GM12864 (cell line): Measurements from ENCODE around the gene CDH4.

ENCODE experiments used
- DNase-seq: peaks from one replicate; pipeline ENCODE4 v3.0.0-alpha.2; 2011; ENCODE audit warnings: low read depth
- H3K4me3 ChIP-seq: 2 replicates; pipeline ENCODE4 v1.5.1; 2011; ENCODE audit warnings: mild to moderate bottlenecking, low read depth, low read length, control low read depth
- TF ChIP-seq, protein P1 (sequence below): IDR thresholded peaks from 2 replicates; pipeline ENCODE4 v1.5.1; 2011; ENCODE audit warnings: low read depth, mild to moderate bottlenecking, moderate library complexity, low read length, control low read depth, inconsistent platforms; ENCODE audit errors: missing control alignments

CDH4 gene

DNA sequence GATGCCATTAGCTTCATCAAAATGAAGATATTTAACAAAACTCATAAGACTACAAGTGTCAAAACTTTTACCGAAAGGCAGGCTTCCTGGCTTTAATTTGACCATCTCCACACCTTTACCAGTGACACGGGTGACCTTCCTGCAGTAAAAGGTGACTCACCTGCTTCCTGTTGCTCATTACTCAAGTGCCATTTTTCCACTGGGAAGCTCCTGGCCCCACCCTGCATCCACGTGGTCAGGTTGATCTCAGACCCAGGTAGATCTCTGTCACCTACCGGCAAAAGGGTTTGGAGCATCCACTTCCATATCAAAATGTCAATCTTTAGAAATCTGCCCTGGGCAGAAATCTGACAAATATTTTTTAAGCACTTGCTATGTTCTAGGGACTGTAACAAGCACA, 31.9 kb upstream of the CDH4 start:
- TF ChIP-seq, protein P1, sequence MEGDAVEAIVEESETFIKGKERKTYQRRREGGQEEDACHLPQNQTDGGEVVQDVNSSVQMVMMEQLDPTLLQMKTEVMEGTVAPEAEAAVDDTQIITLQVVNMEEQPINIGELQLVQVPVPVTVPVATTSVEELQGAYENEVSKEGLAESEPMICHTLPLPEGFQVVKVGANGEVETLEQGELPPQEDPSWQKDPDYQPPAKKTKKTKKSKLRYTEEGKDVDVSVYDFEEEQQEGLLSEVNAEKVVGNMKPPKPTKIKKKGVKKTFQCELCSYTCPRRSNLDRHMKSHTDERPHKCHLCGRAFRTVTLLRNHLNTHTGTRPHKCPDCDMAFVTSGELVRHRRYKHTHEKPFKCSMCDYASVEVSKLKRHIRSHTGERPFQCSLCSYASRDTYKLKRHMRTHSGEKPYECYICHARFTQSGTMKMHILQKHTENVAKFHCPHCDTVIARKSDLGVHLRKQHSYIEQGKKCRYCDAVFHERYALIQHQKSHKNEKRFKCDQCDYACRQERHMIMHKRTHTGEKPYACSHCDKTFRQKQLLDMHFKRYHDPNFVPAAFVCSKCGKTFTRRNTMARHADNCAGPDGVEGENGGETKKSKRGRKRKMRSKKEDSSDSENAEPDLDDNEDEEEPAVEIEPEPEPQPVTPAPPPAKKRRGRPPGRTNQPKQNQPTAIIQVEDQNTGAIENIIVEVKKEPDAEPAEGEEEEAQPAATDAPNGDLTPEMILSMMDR, result no peak
- DNase-seq, result no peak
- no peak overlapping the region for H3K4me3 ChIP-seq

DNA sequence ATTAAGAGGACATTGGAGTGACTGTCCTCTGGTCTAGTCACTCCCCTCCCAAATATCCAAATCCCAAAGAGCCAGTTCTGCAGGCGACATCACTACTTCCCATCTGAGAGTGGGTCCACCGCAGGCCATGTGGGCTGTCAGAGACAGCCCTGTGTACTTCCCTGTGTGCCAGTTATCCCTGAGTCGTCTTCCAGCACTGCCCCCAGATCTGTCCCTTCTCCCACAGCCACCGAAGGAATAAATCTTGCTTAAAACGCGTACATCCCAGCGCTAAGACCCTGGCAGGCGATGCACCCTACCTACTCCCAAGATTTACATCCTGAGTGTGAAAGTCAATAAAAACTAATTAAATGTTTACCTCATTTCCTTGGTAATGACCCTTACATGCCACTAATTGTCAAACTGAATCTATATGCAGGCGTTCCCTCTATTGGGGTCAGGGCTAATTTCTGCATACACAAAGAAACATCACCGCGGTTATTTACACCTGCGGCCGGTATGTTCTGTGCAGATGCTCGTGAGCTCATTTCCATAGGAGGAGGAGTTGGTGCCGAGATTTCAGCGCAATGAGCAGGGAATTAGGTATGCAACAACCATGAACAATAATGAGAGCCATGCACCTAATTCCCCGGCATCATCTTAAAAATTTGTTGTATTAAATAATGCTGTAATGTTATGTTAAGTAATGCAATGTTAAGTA, 31.3 kb upstream of the CDH4 start:
- H3K4me3 ChIP-seq, result no peak overlapping the region
- no peak for DNase-seq
- TF ChIP-seq, protein P1, result no peak

GRCh38 chr20:61222699-61223098, 29.4 kb upstream of the CDH4 start:
- TF ChIP-seq, protein P1, result no peak
- DNase-seq, result no peak
- no peak overlapping the region for H3K4me3 ChIP-seq

DNA sequence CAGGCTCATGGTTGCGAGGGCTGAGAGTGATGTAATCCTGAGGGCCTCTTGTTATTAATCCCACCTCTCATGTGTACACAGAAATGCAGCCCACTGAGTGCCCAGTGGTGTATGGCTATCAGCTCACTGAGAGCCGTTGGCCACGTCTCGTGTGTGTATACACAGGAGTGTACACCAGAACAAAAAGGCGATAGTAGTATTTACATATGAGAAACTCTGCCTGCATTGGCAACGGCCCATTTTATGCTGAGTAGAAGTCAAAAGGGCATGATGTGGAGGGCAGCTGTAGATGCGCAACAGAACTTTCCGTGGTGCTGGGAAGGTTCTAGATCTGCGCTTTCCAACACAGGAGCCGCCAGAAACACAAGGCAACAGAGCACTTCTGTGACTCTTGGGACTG, 28.9 kb upstream of the CDH4 start:
- TF ChIP-seq, protein P1, result no peak
- no peak overlapping the region for H3K4me3 ChIP-seq
- DNase-seq, result no peak

GRCh38 chr20:61230166-61230565, 21.9 kb upstream of the CDH4 start:
- no peak overlapping the region for H3K4me3 ChIP-seq
- no peak for DNase-seq
- TF ChIP-seq, protein P1, result no peak

DNA sequence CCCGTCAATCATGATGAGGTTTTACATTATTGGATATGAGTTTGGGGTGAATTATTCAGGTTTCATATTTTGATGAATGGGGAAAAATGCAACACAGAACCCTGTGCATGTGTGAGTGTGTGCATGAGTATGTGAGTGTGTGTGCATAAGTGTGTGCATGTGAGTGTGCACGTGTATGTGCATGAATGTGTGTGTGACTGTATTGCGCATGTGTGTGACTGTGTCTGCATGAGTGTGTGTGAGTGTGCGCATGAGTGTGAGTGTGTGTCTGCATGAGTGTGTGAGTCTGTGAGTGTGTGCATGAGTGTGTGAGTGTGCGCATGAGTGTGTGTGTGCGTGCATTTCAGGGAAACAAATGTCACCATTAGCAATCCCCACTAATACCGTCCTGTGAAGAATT, 18.5 kb upstream of the CDH4 start:
- TF ChIP-seq, protein P1, result no peak
- no peak overlapping the region for H3K4me3 ChIP-seq
- DNase-seq, result no peak

GRCh38 chr20:61234224-61234890, 17.7 kb upstream of the CDH4 start:
- no peak overlapping the region for H3K4me3 ChIP-seq
- TF ChIP-seq, protein P1, result no peak
- DNase-seq, result no peak
